Right atrium auricular region (tissue), 2 donors: Measurements from ENCODE around the gene UBFD1. TPM values are rescaled to one million over a fixed set of nuclear protein-coding genes. Genes with fewer than 3 reads are reported as not detected.
"Not testable (repeated sequence)": the region's sequence is repeated elsewhere in the genome, so short reads cannot be mapped to it uniquely, and the experiment has no call there.

Experiments
- DNase-seq: peaks from one replicate; pipeline ENCODE4 v3.0.0-alpha.2; 2019; ENCODE audit warnings: low spot score
- H3K27ac ChIP-seq, 2 donors: fragments of 200-600 bp; sonication (generic); 1 replicate in 1 of 2; 2 replicates in 1 of 2; pipeline ENCODE4 v1.5.1; 2016 to 2019
- H3K27me3 ChIP-seq, 2 donors: fragments of 200-600 bp; sonication (generic); one replicate each; pipeline versions ENCODE4 v1.5.1 to v1.6.0; 2017 to 2019
- H3K36me3 ChIP-seq: fragments of 200-600 bp; sonication (generic); one replicate; pipeline ENCODE4 v1.5.1; 2016
- H3K4me1 ChIP-seq, 2 donors: fragments of 200-600 bp; sonication (generic); one replicate each; pipeline versions ENCODE4 v1.5.1 to v1.6.0; 2017 to 2019
- H3K4me3 ChIP-seq, 2 donors: fragments of 200-600 bp; sonication (generic); 1 replicate in 1 of 2; 2 replicates in 1 of 2; pipeline ENCODE4 v1.5.1; 2017 to 2019; ENCODE audit warnings: mild to moderate bottlenecking in 1 of 2, moderate library complexity in 1 of 2
- H3K9me3 ChIP-seq, 2 donors: fragments of 200-600 bp; sonication (generic); one replicate each; pipeline ENCODE4 v1.5.1; 2019
- total RNA-seq, 2 donors: library from RNA; depleted of rRNA; stranded (reverse); fragments of >200 nt; gene quantifications; one replicate each; pipeline ENCODE4 v1.1.0, GENCODE V29; 2016
- TF ChIP-seq, protein P1 (sequence below), 2 donors: fragments of 200-600 bp; sonication (generic); IDR thresholded peaks; one replicate each; pipeline ENCODE4 v1.5.1; 2019; ENCODE audit warnings: antibody characterized with exemption in 2 of 2

The UBFD1 gene
- total RNA-seq, 2 donors from 2014 or later, result 85.5 to 93.9 TPM

DNA sequence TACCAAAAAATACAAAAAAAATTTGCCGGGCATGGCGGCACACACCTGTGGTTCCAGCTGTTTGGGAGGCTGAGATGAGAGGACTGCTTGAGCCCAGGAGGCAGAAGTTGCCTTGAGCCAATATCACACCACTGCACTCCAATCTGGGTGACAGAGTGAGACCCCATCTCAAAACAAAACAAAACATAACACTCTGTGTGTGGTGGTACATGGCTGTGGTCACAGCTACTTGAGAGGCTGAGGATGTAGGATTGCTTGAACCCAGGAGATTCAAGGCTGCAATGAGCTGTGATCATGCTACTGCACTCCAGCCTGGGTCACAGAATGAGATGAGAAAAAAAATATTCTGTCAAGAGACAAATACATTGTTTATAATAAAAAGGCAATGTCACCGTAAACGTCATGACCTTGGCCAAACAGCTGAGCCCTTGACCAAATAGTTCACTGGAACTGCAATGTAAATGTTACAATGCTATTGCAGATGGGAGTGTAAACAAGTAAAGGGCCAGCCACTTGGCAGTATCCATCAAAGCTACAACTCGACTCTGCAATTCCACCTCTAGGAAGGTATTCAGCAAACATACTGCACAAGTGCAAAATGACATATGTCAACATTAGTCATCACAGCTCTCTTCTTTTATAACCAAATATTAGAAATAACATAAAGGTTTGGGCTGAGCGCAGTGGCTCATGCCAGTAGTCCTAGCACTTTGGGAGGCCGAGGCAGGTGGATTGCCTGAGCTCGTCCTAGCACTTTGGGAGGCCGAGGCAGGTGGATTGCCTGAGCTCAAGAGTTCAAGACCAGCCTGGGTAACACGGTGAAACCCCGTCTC, 17.3 kb upstream of the UBFD1 start:
- H3K27ac ChIP-seq, result no peak overlapping the region
- H3K4me3 ChIP-seq, result no peak overlapping the region
- no peaks in the 10 kb centered on the region for H3K9me3 ChIP-seq
- DNase-seq, result no peak
- TF ChIP-seq, protein P1, sequence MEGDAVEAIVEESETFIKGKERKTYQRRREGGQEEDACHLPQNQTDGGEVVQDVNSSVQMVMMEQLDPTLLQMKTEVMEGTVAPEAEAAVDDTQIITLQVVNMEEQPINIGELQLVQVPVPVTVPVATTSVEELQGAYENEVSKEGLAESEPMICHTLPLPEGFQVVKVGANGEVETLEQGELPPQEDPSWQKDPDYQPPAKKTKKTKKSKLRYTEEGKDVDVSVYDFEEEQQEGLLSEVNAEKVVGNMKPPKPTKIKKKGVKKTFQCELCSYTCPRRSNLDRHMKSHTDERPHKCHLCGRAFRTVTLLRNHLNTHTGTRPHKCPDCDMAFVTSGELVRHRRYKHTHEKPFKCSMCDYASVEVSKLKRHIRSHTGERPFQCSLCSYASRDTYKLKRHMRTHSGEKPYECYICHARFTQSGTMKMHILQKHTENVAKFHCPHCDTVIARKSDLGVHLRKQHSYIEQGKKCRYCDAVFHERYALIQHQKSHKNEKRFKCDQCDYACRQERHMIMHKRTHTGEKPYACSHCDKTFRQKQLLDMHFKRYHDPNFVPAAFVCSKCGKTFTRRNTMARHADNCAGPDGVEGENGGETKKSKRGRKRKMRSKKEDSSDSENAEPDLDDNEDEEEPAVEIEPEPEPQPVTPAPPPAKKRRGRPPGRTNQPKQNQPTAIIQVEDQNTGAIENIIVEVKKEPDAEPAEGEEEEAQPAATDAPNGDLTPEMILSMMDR (IDR thresholded peaks at IDR 0.05), result no peak
- H3K27me3 ChIP-seq, result no peaks in the 10 kb centered on the region
- peaks cover 54% of the 10 kb centered on the region for H3K36me3 ChIP-seq
- no peaks in the 10 kb centered on the region for H3K4me1 ChIP-seq

DNA sequence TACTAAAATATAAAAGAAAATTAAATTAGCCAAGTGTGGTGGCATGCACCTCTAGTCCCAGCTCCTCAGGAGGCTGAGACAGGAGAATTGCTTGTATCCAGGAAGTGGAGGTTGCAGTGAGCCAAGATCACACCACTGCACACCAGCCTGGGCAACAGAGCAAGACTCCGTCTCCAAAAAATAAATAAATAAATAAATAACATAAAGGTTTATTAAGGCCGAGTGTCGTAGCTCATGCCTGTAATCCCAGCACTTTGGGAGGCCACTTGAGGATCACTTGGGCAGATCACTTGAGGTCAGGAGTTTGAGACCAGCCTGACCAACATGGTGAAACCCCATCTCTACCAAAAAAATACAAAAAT, 16.7 kb upstream of the UBFD1 start:
- H3K36me3 ChIP-seq, result peaks cover 53% of the 10 kb centered on the region

DNA sequence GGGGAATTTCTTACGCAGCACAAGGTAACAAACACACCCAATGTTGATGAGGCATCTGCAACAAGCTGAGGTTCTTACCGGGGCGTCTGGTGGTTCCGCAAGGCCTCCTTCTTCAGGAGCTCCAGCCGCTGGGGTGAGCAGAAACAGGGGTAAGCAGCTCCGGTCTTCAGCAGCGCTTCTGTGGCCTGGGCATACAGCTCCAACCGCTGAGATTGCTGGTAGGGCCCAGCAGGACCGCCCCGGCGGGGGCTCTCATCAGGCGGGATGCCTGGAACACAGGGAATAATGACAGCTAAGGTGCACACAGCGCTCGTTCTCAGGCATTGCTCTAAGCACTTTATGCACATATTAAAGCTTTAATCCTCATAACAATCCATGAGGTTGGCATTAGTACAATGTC, 13.1 kb upstream of the UBFD1 start:
- no peak overlapping the region for H3K27ac ChIP-seq
- H3K27me3 ChIP-seq, result no peaks in the 10 kb centered on the region
- no peaks in the 10 kb centered on the region for H3K9me3 ChIP-seq
- no peaks in the 10 kb centered on the region for H3K4me1 ChIP-seq
- H3K4me3 ChIP-seq, result no peak overlapping the region
- H3K36me3 ChIP-seq, result peaks cover 77% of the 10 kb centered on the region
- TF ChIP-seq, protein P1 (IDR thresholded peaks at IDR 0.05), result no peak
- no peak for DNase-seq

More for the DNA sequence above, 16.7 kb upstream of the UBFD1 start:
- H3K9me3 ChIP-seq, H3K27ac ChIP-seq, H3K4me3 ChIP-seq, H3K27me3 ChIP-seq, DNase-seq, H3K4me1 ChIP-seq: not testable (repeated sequence)

DNA sequence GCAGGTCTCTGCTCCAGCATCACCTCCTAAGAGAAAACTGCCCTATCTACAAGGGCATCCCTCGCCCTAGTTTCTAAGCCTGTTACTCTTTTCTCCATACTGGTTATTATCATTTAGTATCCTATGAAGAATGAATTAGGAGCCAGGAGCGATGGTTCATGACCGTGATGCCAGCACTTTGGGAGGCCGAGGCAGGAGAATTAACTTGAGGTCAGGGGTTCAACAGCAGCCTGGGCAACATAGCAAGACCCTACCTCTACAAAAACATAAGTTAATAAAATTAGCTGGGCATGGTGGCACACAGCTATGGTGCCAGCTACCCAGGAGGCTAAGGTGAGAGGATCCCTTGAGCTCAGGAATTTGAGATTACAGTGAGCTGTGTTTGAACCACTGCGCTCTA, 7.6 kb upstream of the UBFD1 start:
- DNase-seq, result no peak
- H3K4me1 ChIP-seq, result no peaks in the 10 kb centered on the region
- TF ChIP-seq, protein P1 (IDR thresholded peaks at IDR 0.05), result no peak
- no peaks in the 10 kb centered on the region for H3K9me3 ChIP-seq
- H3K36me3 ChIP-seq, result peaks cover 74% of the 10 kb centered on the region
- no peak overlapping the region for H3K27ac ChIP-seq
- no peaks in the 10 kb centered on the region for H3K27me3 ChIP-seq
- no peak overlapping the region for H3K4me3 ChIP-seq

DNA sequence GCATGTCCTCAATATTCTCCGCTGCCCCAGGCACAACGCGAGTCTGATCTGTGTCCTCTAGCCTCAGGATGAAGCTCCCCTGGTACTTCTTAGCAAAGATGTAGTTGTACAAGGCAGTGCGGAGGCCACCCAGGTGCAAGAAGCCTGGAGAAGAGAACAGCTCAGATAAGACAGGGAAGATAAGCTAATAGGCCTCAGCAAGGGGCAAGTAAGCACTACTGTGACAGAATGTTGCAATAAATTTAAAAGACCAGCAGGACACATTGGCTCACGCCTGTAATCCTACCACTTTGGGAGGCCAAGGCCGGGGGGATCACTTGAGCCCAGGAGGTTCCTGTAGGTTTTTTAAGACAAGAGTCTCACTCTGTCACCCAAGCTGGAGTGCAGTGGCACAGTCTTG, 5.4 kb upstream of the UBFD1 start:
- DNase-seq, result no peak
- H3K4me1 ChIP-seq, result peaks cover 0 to 8% of the 10 kb centered on the region in 2 donors
- H3K36me3 ChIP-seq, result peaks cover 56% of the 10 kb centered on the region
- no peaks in the 10 kb centered on the region for H3K27me3 ChIP-seq
- no peaks in the 10 kb centered on the region for H3K9me3 ChIP-seq
- no peak overlapping the region for H3K27ac ChIP-seq
- TF ChIP-seq, protein P1 (IDR thresholded peaks at IDR 0.05), result no peak
- H3K4me3 ChIP-seq, result no peak overlapping the region

DNA sequence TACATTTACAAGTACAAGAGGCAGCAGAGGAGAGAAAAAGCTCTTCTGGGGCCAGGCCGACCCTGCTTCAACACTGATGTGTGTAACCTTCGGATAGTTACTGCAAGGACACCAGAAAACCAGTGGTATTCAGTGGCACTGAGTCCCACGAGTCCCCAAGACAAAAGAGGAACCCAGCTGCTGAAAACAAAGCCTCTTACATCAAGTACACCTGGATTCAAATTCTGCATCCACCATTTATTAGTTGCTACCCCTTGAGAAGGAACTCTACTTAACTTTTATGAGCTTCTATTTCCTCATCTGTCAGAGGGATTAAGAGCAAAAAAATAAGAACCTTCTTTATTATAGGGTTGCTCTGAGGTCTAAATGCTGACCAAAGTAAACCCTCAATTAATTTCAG, 3.0 kb upstream of the UBFD1 start:
- H3K4me3 ChIP-seq, result no peak overlapping the region
- H3K27ac ChIP-seq, result no peak overlapping the region
- peaks cover 39% of the 10 kb centered on the region for H3K36me3 ChIP-seq
- no peak for DNase-seq
- no peaks in the 10 kb centered on the region for H3K27me3 ChIP-seq
- H3K4me1 ChIP-seq, result peaks cover 0 to 23% of the 10 kb centered on the region in 2 donors
- TF ChIP-seq, protein P1 (IDR thresholded peaks at IDR 0.05), result no peak
- no peaks in the 10 kb centered on the region for H3K9me3 ChIP-seq
